GM23338 (cell line): ENCODE results near the gene FHAD1. TPM values are rescaled to one million over a fixed set of nuclear protein-coding genes. Genes with fewer than 3 reads are reported as not detected.

ENCODE experiments used
- ATAC-seq: fragments of 200-7000 bp; cut with Tn5 transposase; 3 replicates; pipeline ENCODE4 v1.9.1; 2020
- DNase-seq: peaks from one replicate; pipeline ENCODE4 v3.0.0-alpha.2; 2015; ENCODE audit warnings: low spot score
- H2AFZ ChIP-seq: fragments of 200-600 bp; sonication (generic); 2 replicates; pipeline ENCODE4 v1.8.0; 2016; ENCODE audit warnings: antibody characterized with exemption, mild to moderate bottlenecking, moderate library complexity
- H3F3A ChIP-seq: fragments of 200-600 bp; sonication (generic); replicated peaks from 2 replicates; pipeline ENCODE4 v1.8.0; 2017; ENCODE audit warnings: antibody characterized with exemption, mixed run types, low read depth
- H3K27ac ChIP-seq: fragments of 200-600 bp; sonication (generic); 2 replicates; pipeline ENCODE4 v1.6.1; 2016; ENCODE audit warnings: low read depth
- H3K27me3 ChIP-seq: fragments of 200-600 bp; sonication (generic); 2 replicates; pipeline ENCODE4 v1.8.0; 2016; ENCODE audit warnings: mild to moderate bottlenecking, mixed run types, moderate library complexity; ENCODE audit not compliant: insufficient read depth
- H3K36me3 ChIP-seq: fragments of 200-600 bp; sonication (generic); 2 replicates; pipeline ENCODE4 v1.8.0; 2016; ENCODE audit warnings: mild to moderate bottlenecking; ENCODE audit not compliant: insufficient read depth
- H3K4me1 ChIP-seq: fragments of 200-600 bp; sonication (generic); 2 replicates; pipeline ENCODE4 v1.8.0; 2016; ENCODE audit warnings: mild to moderate bottlenecking, moderate library complexity; ENCODE audit not compliant: insufficient read depth
- H3K4me2 ChIP-seq: fragments of 200-600 bp; sonication (generic); 2 replicates; pipeline ENCODE4 v1.7.1; 2017; ENCODE audit warnings: mixed run types
- H3K4me3 ChIP-seq: fragments of 200-600 bp; sonication (generic); 2 replicates; pipeline ENCODE4 v1.6.1; 2016; ENCODE audit warnings: mixed run types
- H3K79me2 ChIP-seq: fragments of 200-600 bp; sonication (generic); replicated peaks from 2 replicates; pipeline ENCODE4 v1.8.0; 2017; ENCODE audit warnings: mild to moderate bottlenecking; ENCODE audit not compliant: insufficient read depth
- H3K9me2 ChIP-seq: fragments of 200-600 bp; sonication (generic); 2 replicates; pipeline ENCODE4 v1.8.0; 2017; ENCODE audit not compliant: insufficient read depth
- H4K20me1 ChIP-seq: fragments of 200-600 bp; sonication (generic); replicated peaks from 2 replicates; pipeline ENCODE4 v1.8.0; 2017; ENCODE audit warnings: mild to moderate bottlenecking; ENCODE audit not compliant: insufficient read depth
- H3K27ac Mint-ChIP-seq: 2 replicates; pipeline ENCODE4 v1.8.0; 2020; ENCODE audit warnings: inconsistent platforms, mild to moderate bottlenecking, moderate library complexity, mixed read lengths
- H3K27me3 Mint-ChIP-seq: 3 replicates; pipeline ENCODE4 v1.8.0; 2022; ENCODE audit warnings: low read depth, mild to moderate bottlenecking, moderate library complexity, mixed read lengths, inconsistent platforms; ENCODE audit not compliant: insufficient read depth, poor library complexity
- H3K36me3 Mint-ChIP-seq: 3 replicates; pipeline ENCODE4 v1.8.0; 2021; ENCODE audit warnings: low read depth, mild to moderate bottlenecking, inconsistent platforms, moderate library complexity, mixed read lengths
- H3K4me1 Mint-ChIP-seq: 3 replicates; pipeline ENCODE4 v1.8.0; 2020; ENCODE audit warnings: mild to moderate bottlenecking, inconsistent platforms, mixed read lengths
- H3K4me3 Mint-ChIP-seq: 3 replicates; pipeline ENCODE4 v1.8.0; 2021; ENCODE audit warnings: moderate library complexity, mild to moderate bottlenecking, inconsistent platforms, mixed read lengths
- H3K9me3 Mint-ChIP-seq: 3 replicates; pipeline ENCODE4 v1.8.0; 2020; ENCODE audit warnings: moderate library complexity, mild to moderate bottlenecking, inconsistent platforms, mixed read lengths
- CTCF ChIP-seq, 2 experiments: fragments of 200-600 bp in 1 of 2; sonication (generic) in 1 of 2; conservative IDR thresholded peaks; 2 replicates each; pipeline versions ENCODE4 v1.5.1 to v1.6.1; 2016 to 2017; ENCODE audit warnings: antibody characterized with exemption in 2 of 2, low read depth in 2 of 2, mild to moderate bottlenecking in 2 of 2, moderate library complexity in 1 of 2
- EZH2 ChIP-seq: fragments of 200-600 bp; sonication (generic); IDR thresholded peaks from one replicate; pipeline ENCODE4 v1.8.0; 2017; ENCODE audit warnings: antibody characterized with exemption, mild to moderate bottlenecking, low read depth; ENCODE audit not compliant: unreplicated experiment
- NANOG ChIP-seq: IDR thresholded peaks from 2 replicates; pipeline ENCODE4 v1.6.1; 2016; ENCODE audit warnings: antibody characterized with exemption, borderline replicate concordance
- POLR2AphosphoS5 ChIP-seq: IDR thresholded peaks from 2 replicates; pipeline ENCODE4 v1.6.1; 2016; ENCODE audit warnings: antibody characterized with exemption, low read depth
- REST ChIP-seq: IDR thresholded peaks from one replicate; pipeline ENCODE4 v1.6.1; 2018; ENCODE audit warnings: antibody characterized with exemption; ENCODE audit not compliant: unreplicated experiment
- ZNF114 ChIP-seq: fragments of 250-450 bp; sonication (Bioruptor Pico); IDR thresholded peaks from 2 replicates; pipeline ENCODE4 v1.5.0; 2020; ENCODE audit warnings: mild to moderate bottlenecking, moderate library complexity
- ZNF462 ChIP-seq: fragments of 250-450 bp; sonication (Bioruptor Pico); IDR thresholded peaks from 2 replicates; pipeline ENCODE4 v1.5.0; 2020; ENCODE audit warnings: mild to moderate bottlenecking, moderate library complexity
- polyA plus RNA-seq: library from polyadenylated mRNA; unstranded; fragments of >200 nt; fragmentation: Nextera tagmentation; extraction: Ambion mirVana; gene quantifications from 2 replicates; pipeline ENCODE4 v1.2.1, GENCODE V29; 2016
- total RNA-seq: library from RNA; depleted of rRNA; stranded (reverse); fragments of >200 nt; shearing (Covaris generic); gene quantifications from 2 replicates; pipeline ENCODE4 v1.2.3, GENCODE V29; 2014

Gene FHAD1
- total and polyA plus RNA-seq, 2 experiments from 2014 or later, result 1.8 to 3.3 TPM

- no peak overlapping the region for H2AFZ ChIP-seq
- Mint-ChIP-seq H3K27ac (no peak overlapping the region), H3K27me3 (peaks cover 5% of the 10 kb centered on the region), H3K9me3 (peaks cover 28% of the 10 kb centered on the region), H3K36me3 (peaks cover 24% of the 10 kb centered on the region), H3K4me3 (no peak overlapping the region), H3K4me1 (no peaks in the 10 kb centered on the region)
- TF ChIP-seq NANOG (no peak), CTCF (conservative IDR thresholded peaks at IDR 0.05; ENCODE audit: low read depth in 2 of 2) (peak; percentile 95 to 97), POLR2AphosphoS5 (no peak), REST (no peak), ZNF462 (CRISPR knock-in tag) (no peak), EZH2 (no peak), ZNF114 (no peak)
- no peaks in the 10 kb centered on the region for H3F3A ChIP-seq
- no peaks in the 10 kb centered on the region for H3K27me3 ChIP-seq
- DNase-seq (peak; percentile 91), ATAC-seq (peak; percentile 99)
- H3K4me2 ChIP-seq, result no peak overlapping the region
- H3K9me2 ChIP-seq, result no peaks in the 10 kb centered on the region
- no peaks in the 10 kb centered on the region for H3K79me2 ChIP-seq
- H3K4me1 ChIP-seq, result no peaks in the 10 kb centered on the region
- H3K36me3 ChIP-seq, result 0 out of 2 replicates have a peak, but pooled peaks cover 2% of the 10 kb centered on the region
- H3K4me3 ChIP-seq, result no peak overlapping the region
- H4K20me1 ChIP-seq, result no peaks in the 10 kb centered on the region
- no peak overlapping the region for H3K27ac ChIP-seq
Observed at GRCh38 chr1:15304708-15305467, 57.9 kb downstream of the FHAD1 start.
